NCI-H1436 (cell line): Measurements from ENCODE around the gene NHLRC4.

ENCODE experiments used
- DNase-seq: peaks from one replicate; lab custom pipeline; 2025; lab: John Stamatoyannopoulos, UW

The NHLRC4 gene

GRCh38 chr16:598823-599739, 32.3 kb downstream of the NHLRC4 start:
- DNase-seq, result no peak

GRCh38 chr16:600781-601180, 34.0 kb downstream of the NHLRC4 start:
- DNase-seq, result no peak

GRCh38 chr16:603933-604332, 37.1 kb downstream of the NHLRC4 start:
- no peak for DNase-seq

GRCh38 chr16:606656-607307, 40.0 kb downstream of the NHLRC4 start:
- no peak for DNase-seq

GRCh38 chr16:608019-608418, 41.2 kb downstream of the NHLRC4 start:
- no peak for DNase-seq

GRCh38 chr16:609316-609715, 42.5 kb downstream of the NHLRC4 start:
- DNase-seq, result no peak

- no peak for DNase-seq
These were observed 43.2 kb downstream of the NHLRC4 start for GRCh38 chr16:609984-610383.

GRCh38 chr16:610513-611381, 43.9 kb downstream of the NHLRC4 start:
- DNase-seq, result no peak

GRCh38 chr16:615122-615521, 48.3 kb downstream of the NHLRC4 start:
- no peak for DNase-seq

- DNase-seq, result no peak
These were observed 50.2 kb downstream of the NHLRC4 start for GRCh38 chr16:616733-617586.

GRCh38 chr16:617855-618254, 51.0 kb downstream of the NHLRC4 start:
- no peak for DNase-seq
